ENCODE results near the gene NRXN3.

DNA sequence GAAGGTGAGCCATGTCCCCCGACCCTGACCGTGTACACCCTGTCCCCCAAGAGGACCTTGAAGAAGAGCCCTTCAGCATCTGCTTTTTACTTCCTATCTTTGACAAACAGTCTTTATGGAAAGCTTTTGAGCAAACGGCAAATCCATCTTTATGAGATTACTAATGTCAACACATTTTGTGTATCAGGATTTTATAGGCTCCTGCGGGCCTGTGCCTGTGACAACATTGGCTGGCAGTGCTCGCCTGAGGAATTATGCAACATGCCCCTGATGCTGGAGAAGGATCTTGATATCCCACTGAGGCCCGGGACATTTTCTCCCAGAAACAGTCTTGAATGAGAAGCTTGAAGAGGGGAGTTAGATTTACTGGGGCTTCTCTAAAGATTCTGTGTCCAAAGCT lies 416.5 kb downstream of the NRXN3 start:
- no peak for TF ChIP-seq EZH2 (IDR thresholded peaks at IDR 0.05; ENCODE audit: borderline replicate concordance)
- TF ChIP-seq, protein P1, sequence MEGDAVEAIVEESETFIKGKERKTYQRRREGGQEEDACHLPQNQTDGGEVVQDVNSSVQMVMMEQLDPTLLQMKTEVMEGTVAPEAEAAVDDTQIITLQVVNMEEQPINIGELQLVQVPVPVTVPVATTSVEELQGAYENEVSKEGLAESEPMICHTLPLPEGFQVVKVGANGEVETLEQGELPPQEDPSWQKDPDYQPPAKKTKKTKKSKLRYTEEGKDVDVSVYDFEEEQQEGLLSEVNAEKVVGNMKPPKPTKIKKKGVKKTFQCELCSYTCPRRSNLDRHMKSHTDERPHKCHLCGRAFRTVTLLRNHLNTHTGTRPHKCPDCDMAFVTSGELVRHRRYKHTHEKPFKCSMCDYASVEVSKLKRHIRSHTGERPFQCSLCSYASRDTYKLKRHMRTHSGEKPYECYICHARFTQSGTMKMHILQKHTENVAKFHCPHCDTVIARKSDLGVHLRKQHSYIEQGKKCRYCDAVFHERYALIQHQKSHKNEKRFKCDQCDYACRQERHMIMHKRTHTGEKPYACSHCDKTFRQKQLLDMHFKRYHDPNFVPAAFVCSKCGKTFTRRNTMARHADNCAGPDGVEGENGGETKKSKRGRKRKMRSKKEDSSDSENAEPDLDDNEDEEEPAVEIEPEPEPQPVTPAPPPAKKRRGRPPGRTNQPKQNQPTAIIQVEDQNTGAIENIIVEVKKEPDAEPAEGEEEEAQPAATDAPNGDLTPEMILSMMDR (IDR thresholded peaks at IDR 0.05; ENCODE audit: poor library complexity): no peak
